Heart right ventricle (tissue), 16 donors: ENCODE data around the gene TDRKH. TPM values are rescaled to one million over a fixed set of nuclear protein-coding genes. Genes with fewer than 3 reads are reported as not detected.
A peak's percentile ranks its signal among the peaks of the same experiment; 100 is the strongest.

ENCODE experiments used
- ATAC-seq, 8 donors: fragments of 200-7000 bp; cut with Tn5 transposase; one replicate each; pipeline ENCODE4 v1.9.1; 2020; ENCODE audit warnings: mild to moderate bottlenecking in 8 of 8, moderate library complexity in 8 of 8, moderate number of reproducible peaks in 1 of 8
- DNase-seq, 2 donors: peaks; one replicate each; pipeline ENCODE4 v3.0.0-alpha.2; 2020
- H3K27ac ChIP-seq, 10 donors: fragments of 200-600 bp; sonication (generic) in 2 of 10; one replicate each; pipeline versions ENCODE4 v1.5.0 to v1.8.0; 2020 to 2022; ENCODE audit warnings: mild to moderate bottlenecking in 3 of 10
- H3K27me3 ChIP-seq, 7 donors: fragments of 200-600 bp; one replicate each; pipeline ENCODE4 v1.8.0; 2021 to 2022; ENCODE audit warnings: mild to moderate bottlenecking in 2 of 7
- H3K36me3 ChIP-seq, 9 donors: fragments of 200-600 bp; sonication (generic) in 1 of 9; one replicate each; pipeline versions ENCODE4 v1.5.0 to v1.8.0; 2020 to 2022; ENCODE audit warnings: mild to moderate bottlenecking in 2 of 9
- H3K4me1 ChIP-seq, 9 donors: fragments of 200-600 bp; sonication (generic) in 1 of 9; one replicate each; pipeline versions ENCODE4 v1.5.0 to v1.8.0; 2020 to 2022; ENCODE audit warnings: mild to moderate bottlenecking in 4 of 9
- H3K4me3 ChIP-seq, 10 donors: fragments of 200-600 bp; sonication (generic) in 2 of 10; one replicate each; pipeline versions ENCODE4 v1.5.0 to v1.8.0; 2020 to 2022; ENCODE audit warnings: mild to moderate bottlenecking in 7 of 10, moderate library complexity in 2 of 10
- H3K9me3 ChIP-seq, 11 donors: fragments of 200-600 bp in 10 of 11; sonication (generic) in 2 of 11; one replicate each; pipeline versions ENCODE4 v1.5.0 to v1.8.0; 2013 to 2022; ENCODE audit warnings: mild to moderate bottlenecking in 2 of 11, control low read depth in 1 of 11, moderate library complexity in 1 of 11
- WGBS, 2 donors: extraction: QIAGEN DNeasy Blood & Tissue Kit; methylation state at CpG; one replicate each; pipeline ENCODE4 v1.1.7; 2013; ENCODE audit warnings: inconsistent platforms in 1 of 2; 5-methylcytosine and 5-hydroxymethylcytosine counted together
- intact Hi-C, 10 donors: fragments of 100-400 bp; cut with DNase I; formaldehyde crosslinking; loops; one replicate each; pipeline versions ENCODE4 v1.11.1 to v1.14.2; 2022
- polyA plus RNA-seq, 2 donors: library from polyadenylated mRNA; stranded (reverse); fragments of 200-250 nt; gene quantifications; one replicate each; pipeline ENCODE4 v1.2.3, GENCODE V29; 2013
- total RNA-seq, 10 donors: library from RNA; stranded (reverse); fragmentation: NEBNext Ultra II Directional in 3 of 10; extraction: Animal tissue kit (Norgen Biotek cat#: 25700) in 3 of 10; gene quantifications; one replicate each; pipeline versions ENCODE4 v1.2.1 to v1.2.4, GENCODE V29; 2021 to 2023
- TF ChIP-seq, protein P1 (sequence below), 9 donors: fragments of 200-600 bp; sonication (generic) in 2 of 9; IDR thresholded peaks; one replicate each; pipeline versions ENCODE4 v1.5.0 to v1.8.0; 2021 to 2022; ENCODE audit warnings: antibody characterized with exemption in 9 of 9, mild to moderate bottlenecking in 5 of 9, moderate library complexity in 1 of 9
- donor health status: Arrhythmogenic right ventricular cardiomyopathy.
- donor health status: ischemic (EF 13 %, LVEDD 7.1; RV severe dilation, severe dysfunction).
- donor health status: healthy with polysubstance abuse.
- donor health status: DM: no; HTN: yes; CAD: no.
- donor health status: DM: no; HTN: no; CAD: no.
- donor health status: ischemic (EF 25% LVEDD 6.9; RV normal size, moderate dysfunction).
- donor health status: ischemic (EF 25% LVEDD 5.7; RV mildly dilated, moderate dysfunction).
- donor health status: healthy.
- donor health status: DM: yes; HTN: yes; CAD: no.
- donor health status: Ischemic cardiomyopathy.
- donor health status: ischemic (EF 35%, LVEDD 5.7; RV mildly dilated, moderate dysfunction).
- donor health status: nonischemic (EF 11% LVEDD 7.7; RV severe dilation, severe dysfunction).
- donor health status: DM: yes; HTN: yes; CAD: no.
- donor health status: PGD.
- donor health status: ischemic (EF 29% LVEDD 5.4; RV normal size, mild dysfunction).
- donor health status: nonischemic (EF 23%, LVEDD 6.1; RV moderate dilation, normal function).

TDRKH gene
- total and polyA plus RNA-seq, 12 donors, result 3.4 to 7.6 (median 5.0) TPM

DNA sequence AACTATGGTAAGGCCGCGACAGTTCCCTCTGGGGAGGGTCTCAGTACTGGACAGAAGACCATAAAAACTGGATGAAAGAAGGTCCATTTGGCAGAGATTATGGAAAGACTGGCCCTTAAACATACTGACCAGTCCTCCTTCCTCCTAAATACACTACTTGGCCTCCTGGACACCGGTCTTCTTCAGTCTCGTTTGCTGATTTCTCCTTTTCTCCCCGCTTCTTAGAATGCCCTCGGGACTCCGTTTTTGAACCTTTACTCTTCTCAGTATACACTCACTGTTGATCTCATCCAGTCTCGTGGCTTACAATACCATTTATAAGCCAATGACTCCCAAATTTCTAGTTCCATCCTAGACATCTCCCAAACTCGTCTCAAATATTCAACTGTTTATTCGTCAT is 26.3 kb downstream of the TDRKH start:
- intact Hi-C loops, result no loop called here

DNA sequence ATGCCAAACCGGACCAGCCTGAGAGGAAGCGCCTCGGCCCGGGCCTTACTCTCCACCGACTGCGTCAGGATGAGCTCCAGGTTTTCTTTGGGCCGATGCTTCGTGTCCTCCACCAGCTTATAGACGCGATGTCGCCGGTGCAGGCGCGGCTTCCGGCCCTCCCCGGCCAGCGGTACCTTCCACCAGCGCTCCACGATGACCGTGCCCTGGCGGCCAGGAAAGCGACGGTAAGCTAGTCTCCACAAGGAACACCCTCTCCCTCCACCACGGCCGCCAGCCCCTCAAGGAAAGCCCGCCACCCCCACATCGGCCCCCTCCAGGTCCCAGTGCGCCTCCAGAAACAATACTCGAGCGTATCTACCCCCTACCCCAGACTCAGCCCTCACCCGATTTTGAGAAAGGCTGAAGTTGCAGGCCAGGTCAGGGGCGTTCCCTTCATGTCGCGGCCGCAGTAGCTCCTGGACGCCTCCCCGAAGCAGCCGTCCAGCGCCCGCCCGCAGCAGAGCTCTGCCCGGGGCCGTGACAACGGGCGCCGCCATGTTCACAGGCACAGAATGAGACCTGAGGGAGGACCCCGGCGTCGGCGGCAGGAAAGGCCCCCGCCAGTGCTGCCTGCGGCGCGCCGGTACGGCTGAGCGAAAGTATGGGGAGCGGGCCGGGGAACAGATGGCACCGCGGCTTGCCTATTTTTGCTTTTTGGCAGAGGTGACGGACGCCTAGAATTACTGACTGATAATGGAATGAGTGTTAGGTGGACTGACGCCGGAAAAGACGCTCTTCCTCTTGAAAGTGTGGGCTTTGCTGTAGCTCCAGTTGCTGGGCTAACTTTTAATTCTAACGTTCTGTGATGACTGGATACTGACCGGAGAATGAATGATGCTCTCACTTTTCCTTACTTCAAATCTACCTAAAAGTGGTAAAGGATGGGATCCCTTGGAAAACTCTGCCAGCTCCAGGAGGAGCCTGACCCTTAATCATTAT is 27.1 kb downstream of the TDRKH start, which contains the start of gene MRPL9:
Gene MRPL9 (minus strand): TSS at position 556 of the 981 bp plus-strand sequence. CDS start 17 bp downstream, at position 539.
- intact Hi-C loops, result no loop called here
- no peaks in the 10 kb centered on the region for H3K9me3 ChIP-seq
- H3K4me3 ChIP-seq, result peak within 1 kb of the TSS; percentile 45 to 87 (median 81)
- peaks cover 0 to 18% (median 14%) of the 10 kb centered on the region in 9 donors for H3K4me1 ChIP-seq
- peaks cover 0 to 42% (median 30%) of the 10 kb centered on the region in 9 donors for H3K36me3 ChIP-seq
- peak; percentile 97 to 99 (median 99) for ATAC-seq
- TF ChIP-seq, protein P1, sequence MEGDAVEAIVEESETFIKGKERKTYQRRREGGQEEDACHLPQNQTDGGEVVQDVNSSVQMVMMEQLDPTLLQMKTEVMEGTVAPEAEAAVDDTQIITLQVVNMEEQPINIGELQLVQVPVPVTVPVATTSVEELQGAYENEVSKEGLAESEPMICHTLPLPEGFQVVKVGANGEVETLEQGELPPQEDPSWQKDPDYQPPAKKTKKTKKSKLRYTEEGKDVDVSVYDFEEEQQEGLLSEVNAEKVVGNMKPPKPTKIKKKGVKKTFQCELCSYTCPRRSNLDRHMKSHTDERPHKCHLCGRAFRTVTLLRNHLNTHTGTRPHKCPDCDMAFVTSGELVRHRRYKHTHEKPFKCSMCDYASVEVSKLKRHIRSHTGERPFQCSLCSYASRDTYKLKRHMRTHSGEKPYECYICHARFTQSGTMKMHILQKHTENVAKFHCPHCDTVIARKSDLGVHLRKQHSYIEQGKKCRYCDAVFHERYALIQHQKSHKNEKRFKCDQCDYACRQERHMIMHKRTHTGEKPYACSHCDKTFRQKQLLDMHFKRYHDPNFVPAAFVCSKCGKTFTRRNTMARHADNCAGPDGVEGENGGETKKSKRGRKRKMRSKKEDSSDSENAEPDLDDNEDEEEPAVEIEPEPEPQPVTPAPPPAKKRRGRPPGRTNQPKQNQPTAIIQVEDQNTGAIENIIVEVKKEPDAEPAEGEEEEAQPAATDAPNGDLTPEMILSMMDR (IDR thresholded peaks at IDR 0.05), result peak in 1 of 9 donors; percentile 7
- 0 to 1% methylated on average over 68 of the region's 68 CpGs for WGBS, 2 donors
- peak; percentile 82 to 83 for DNase-seq
- peak within 1 kb of the TSS; percentile 46 to 96 (median 90) for H3K27ac ChIP-seq
- no peaks in the 10 kb centered on the region for H3K27me3 ChIP-seq

More for the DNA sequence above, 26.3 kb downstream of the TDRKH start:
- Histone ChIP-seq H3K27me3 (no peaks in the 10 kb centered on the region), H3K27ac (peak overlapping the region in 9 of 10 donors; percentile 80 to 96 (median 90)), H3K36me3 (peaks cover 0 to 35% (median 28%) of the 10 kb centered on the region in 9 donors), H3K4me1 (peaks cover 0 to 18% (median 14%) of the 10 kb centered on the region in 9 donors), H3K9me3 (no peaks in the 10 kb centered on the region), H3K4me3 (peak overlapping the region; percentile 45 to 87 (median 81))
- DNase-seq (no peak), ATAC-seq (peak in 4 of 8 donors; percentile 3 to 16 (median 6))
- TF ChIP-seq, protein P1 (IDR thresholded peaks at IDR 0.05), result no peak
- WGBS, 2 donors, result 51 to 60% methylated on average over 10 of the region's 10 CpGs

- ATAC-seq (no peak), DNase-seq (no peak)
- WGBS, 2 donors, result 92 to 98% methylated on average over 7 of the region's 7 CpGs
- intact Hi-C loops, result no loop called here
- Histone ChIP-seq H3K27me3 (no peaks in the 10 kb centered on the region), H3K4me3 (no peak overlapping the region), H3K9me3 (no peaks in the 10 kb centered on the region), H3K36me3 (peaks cover 0 to 65% (median 30%) of the 10 kb centered on the region in 9 donors), H3K4me1 (peaks cover 0 to 18% (median 14%) of the 10 kb centered on the region in 9 donors), H3K27ac (no peak overlapping the region)
- TF ChIP-seq, protein P1 (IDR thresholded peaks at IDR 0.05), result no peak
Observed at GRCh38 chr1:151760597-151761385, 29.5 kb downstream of the TDRKH start.

- Histone ChIP-seq H3K27ac (no peak overlapping the region), H3K36me3 (peaks cover 0 to 66% (median 30%) of the 10 kb centered on the region in 9 donors), H3K4me1 (peaks cover 0 to 14% (median 11%) of the 10 kb centered on the region in 9 donors), H3K9me3 (no peaks in the 10 kb centered on the region), H3K4me3 (no peak overlapping the region), H3K27me3 (no peaks in the 10 kb centered on the region)
- ATAC-seq, result no peak
- intact Hi-C loops, result loop anchor here in 1 of 10 donors (10.0 kb wide), 1 partner anchor 46 kb away; the partner anchor contains the start of gene LINGO4
- DNase-seq, result no peak
- TF ChIP-seq, protein P1 (IDR thresholded peaks at IDR 0.05), result no peak
Observed at GRCh38 chr1:151759241-151759640, 31.1 kb downstream of the TDRKH start.
